SW480 (cell line): ENCODE results near the gene CPNE7.
"Not testable (repeated sequence)": the region's sequence is repeated elsewhere in the genome, so short reads cannot be mapped to it uniquely, and the experiment has no call there.

Experiments used
- DNase-seq: peaks from one replicate; pipeline ENCODE4 v3.0.0-alpha.2; 2016; ENCODE audit warnings: low spot score

CPNE7 gene

GRCh38 chr16:89565506-89566372, 9.8 kb upstream of the CPNE7 start:
- peak; percentile 64 for DNase-seq

DNA sequence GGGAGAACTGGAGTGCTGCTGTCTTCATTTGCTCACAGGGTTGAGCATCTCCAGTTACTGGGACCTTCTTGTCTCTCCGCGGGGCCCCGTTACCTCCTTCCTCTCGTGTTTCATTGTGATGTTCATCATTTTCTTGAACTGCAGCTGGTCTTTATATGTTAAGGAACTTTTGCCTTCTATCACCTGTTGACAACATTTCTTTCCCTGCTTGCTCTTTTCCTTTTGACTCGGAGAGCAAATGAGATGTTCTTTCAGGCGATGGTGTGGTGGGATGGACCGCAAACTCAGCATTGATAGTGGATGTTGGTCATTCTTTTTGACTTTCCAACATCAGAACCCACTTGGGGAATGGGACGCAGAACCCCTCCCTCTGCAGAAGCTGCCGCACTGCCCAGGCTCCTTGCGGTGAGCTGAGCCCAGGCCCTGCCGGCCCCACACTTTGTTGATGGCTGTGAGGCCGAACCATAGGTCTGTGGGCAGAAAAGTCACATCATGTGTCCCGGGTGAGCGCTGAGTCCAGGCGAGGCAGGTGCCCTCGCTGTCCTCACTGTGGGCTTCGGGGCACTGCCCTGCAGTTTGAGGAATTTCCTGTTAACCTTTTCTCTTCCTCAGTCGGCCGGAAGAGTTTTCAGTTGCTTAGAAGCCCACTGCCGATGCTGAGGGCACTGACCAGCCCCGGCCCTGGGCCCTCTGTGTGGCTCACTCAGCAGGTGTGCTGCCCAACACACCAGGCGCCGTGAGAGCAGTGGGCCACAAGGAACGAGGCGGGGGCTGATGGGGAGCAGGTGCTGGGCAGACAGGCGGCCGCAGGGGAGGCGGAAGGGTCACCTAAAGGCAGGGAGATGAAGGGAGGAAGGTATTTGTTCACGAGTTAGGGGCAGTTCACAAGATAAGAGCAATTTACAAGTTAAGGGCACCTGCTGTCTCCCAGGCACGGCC, 7.6 kb upstream of the CPNE7 start:
- no peak for DNase-seq

DNA sequence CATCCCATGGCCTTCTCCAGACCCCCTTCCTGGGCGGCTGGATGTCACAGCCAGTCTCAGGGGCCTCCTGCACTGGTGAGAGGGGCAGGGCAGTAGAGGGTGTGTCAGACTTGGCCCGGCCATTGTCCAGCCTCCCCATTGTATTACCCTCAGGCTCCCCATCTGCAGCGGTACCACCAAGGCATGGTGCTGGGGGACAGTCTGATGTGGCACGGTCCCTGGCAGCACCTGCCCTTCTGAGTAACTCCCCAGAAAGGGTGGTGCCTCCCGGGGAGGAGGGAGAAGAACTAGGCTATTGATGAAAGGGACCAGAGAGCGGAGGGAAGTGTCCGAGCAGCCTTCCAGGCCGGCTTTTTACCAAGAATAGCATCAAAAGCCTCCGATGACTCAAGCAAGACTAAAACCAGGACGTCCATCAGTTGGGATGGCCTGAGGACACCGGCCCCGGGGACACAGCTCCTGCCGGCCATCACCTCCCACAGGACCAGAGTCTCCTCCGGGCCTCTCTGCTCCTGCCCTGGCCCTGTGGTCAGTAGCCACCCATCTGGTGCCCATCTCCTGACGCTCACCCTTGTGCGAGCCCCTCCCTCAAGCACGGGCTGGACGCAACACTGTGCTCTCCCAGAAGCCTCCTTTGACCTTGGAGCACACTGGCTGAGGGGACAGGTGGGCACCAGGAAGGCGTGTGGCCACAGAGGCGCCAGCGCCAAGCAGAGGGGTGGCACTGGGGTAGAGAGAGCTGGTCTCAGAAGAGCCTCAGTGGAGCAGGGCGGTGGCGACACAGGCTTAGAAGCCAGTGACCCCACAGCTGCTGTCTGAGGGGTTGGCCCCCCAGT, 5.8 kb upstream of the CPNE7 start:
- no peak for DNase-seq

DNA sequence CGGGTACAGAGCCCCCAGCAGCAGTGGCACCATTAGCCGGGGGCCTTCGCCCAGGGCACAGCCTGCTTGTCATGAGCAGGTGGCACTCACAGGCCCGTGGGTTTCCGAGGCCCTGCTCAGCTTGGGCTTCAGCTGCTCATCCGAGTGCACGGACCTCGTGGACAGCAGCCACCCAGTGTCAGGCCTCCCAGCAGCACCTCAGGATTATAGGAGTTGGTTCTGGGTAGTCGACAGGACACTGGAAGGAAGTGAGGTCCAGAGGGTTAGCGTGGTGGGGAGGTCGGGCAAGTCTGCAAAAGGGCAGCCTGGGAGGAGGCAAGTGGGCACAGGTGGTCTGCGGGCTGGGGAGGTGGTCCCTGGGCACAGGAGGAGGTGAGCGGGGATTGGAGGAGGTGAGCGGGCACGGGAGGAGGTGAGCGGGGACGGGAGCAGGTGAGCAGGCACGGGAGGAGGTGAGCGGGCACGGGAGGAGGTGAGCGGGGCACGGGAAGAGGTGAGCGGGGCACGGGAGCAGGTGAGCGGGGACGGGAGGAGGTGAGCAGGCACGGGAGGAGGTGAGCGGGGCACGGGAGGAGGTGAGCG, 5.1 kb upstream of the CPNE7 start:
- DNase-seq, result no peak

DNA sequence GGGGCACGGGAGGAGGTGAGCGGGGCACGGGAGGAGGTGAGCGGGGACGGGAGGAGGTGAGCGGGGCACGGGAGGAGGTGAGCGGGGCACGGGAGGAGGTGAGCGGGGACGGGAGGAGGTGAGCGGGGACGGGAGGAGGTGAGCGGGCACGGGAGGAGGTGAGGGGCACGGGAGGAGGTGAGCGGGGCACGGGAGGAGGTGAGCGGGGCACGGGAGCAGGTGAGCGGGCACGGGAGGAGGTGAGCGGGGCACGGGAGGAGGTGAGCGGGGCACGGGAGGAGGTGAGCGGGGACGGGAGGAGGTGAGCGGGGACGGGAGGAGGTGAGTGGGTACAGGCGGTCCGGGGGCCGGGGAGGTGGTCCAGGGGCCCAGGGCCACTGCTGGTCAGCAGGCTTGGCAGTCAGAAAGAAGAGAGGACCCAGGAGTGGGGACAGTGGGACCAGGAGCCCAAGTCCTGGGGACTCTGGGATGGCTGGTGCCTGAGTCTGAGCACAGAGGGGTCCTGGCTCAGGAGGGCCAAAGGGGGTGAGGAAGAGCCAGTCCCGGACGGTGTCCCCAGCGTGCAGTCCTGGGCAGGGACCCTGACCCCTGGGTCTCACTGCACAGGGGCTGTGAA, 4.5 kb upstream of the CPNE7 start:
- DNase-seq, result not testable (repeated sequence)

- no peak for DNase-seq
Measured at GRCh38 chr16:89571636-89572035, 3.9 kb upstream of the CPNE7 start.

GRCh38 chr16:89572073-89572484, 3.5 kb upstream of the CPNE7 start:
- no peak for DNase-seq

GRCh38 chr16:89572485-89573205, 2.9 kb upstream of the CPNE7 start:
- no peak for DNase-seq

GRCh38 chr16:89573826-89574680, 1.5 kb upstream of the CPNE7 start:
- no peak for DNase-seq

- peak; percentile 77 for DNase-seq
Measured at GRCh38 chr16:89574681-89575246, 794 bp upstream of the CPNE7 start.

GRCh38 chr16:89576153-89577054, 846 bp downstream of the CPNE7 start:
- DNase-seq, result no peak

- DNase-seq, result no peak
Measured at GRCh38 chr16:89577055-89577759, 1.6 kb downstream of the CPNE7 start.

DNA sequence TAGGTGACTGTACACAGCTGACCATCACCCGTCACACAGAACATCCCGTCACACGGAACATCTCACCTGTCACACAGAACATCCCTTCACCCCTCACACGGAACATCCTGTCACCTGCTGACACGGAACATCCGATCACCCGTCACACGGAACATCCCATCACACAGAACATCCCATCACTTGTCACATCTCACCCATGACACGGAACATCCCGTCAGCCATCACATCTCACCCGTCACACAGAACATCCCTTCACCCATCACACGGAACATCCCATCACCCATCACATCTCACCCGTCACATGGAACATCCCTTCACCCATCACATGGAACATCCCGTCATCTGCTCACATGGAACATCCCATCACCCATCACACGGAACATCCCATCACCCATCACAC, 3.8 kb downstream of the CPNE7 start:
- DNase-seq, result no peak

- DNase-seq, result peak; percentile 79
Measured at GRCh38 chr16:89581045-89581695, 5.6 kb downstream of the CPNE7 start.

- no peak for DNase-seq
Measured at GRCh38 chr16:89581861-89582563, 6.5 kb downstream of the CPNE7 start.

- no peak for DNase-seq
Measured at GRCh38 chr16:89582614-89583196, 7.1 kb downstream of the CPNE7 start.
